GM19372 (cell line): ENCODE measurements around the gene IGFBP7.

Experiments used
- ATAC-seq: cut with Tn5 transposase; IDR thresholded peaks from one replicate; pipeline ENCODE4 v1.9.1; 2021; ENCODE audit warnings: mild to moderate bottlenecking, low read depth, moderate library complexity; ENCODE audit not compliant: unreplicated experiment

Gene IGFBP7

GRCh38 chr4:57109847-57110639, at the start of gene IGFBP7:
Gene IGFBP7, minus strand, starts transcription at chr4:57110385. Its CDS starts 34 bp downstream, at chr4:57110351.
- peak; percentile 49 for ATAC-seq

GRCh38 chr4:57159866-57160265, 49.7 kb upstream of the IGFBP7 start:
- no peak for ATAC-seq

GRCh38 chr4:57158762-57159161, 48.6 kb upstream of the IGFBP7 start:
- no peak for ATAC-seq

GRCh38 chr4:57158221-57158620, 48.0 kb upstream of the IGFBP7 start:
- ATAC-seq, result no peak

- ATAC-seq, result no peak
These were observed 47.5 kb upstream of the IGFBP7 start for GRCh38 chr4:57157596-57158137.

GRCh38 chr4:57156242-57156990, 46.2 kb upstream of the IGFBP7 start:
- no peak for ATAC-seq

- ATAC-seq, result no peak
These were observed 44.7 kb upstream of the IGFBP7 start for GRCh38 chr4:57154926-57155325.

- ATAC-seq, result no peak
These were observed 44.0 kb upstream of the IGFBP7 start for GRCh38 chr4:57154191-57154590.

GRCh38 chr4:57153207-57153606, 43.0 kb upstream of the IGFBP7 start:
- ATAC-seq, result no peak

- ATAC-seq, result no peak
These were observed 41.3 kb upstream of the IGFBP7 start for GRCh38 chr4:57151481-57151880.

- no peak for ATAC-seq
These were observed 39.6 kb upstream of the IGFBP7 start for GRCh38 chr4:57149833-57150232.

GRCh38 chr4:57148831-57149505, 38.8 kb upstream of the IGFBP7 start:
- ATAC-seq, result no peak

- no peak for ATAC-seq
These were observed 38.0 kb upstream of the IGFBP7 start for GRCh38 chr4:57148177-57148576.

GRCh38 chr4:57147335-57148060, 37.3 kb upstream of the IGFBP7 start:
- ATAC-seq, result no peak

GRCh38 chr4:57146444-57146843, 36.3 kb upstream of the IGFBP7 start:
- ATAC-seq, result no peak

- ATAC-seq, result no peak
These were observed 34.3 kb upstream of the IGFBP7 start for GRCh38 chr4:57144466-57144865.

- no peak for ATAC-seq
These were observed 29.6 kb upstream of the IGFBP7 start for GRCh38 chr4:57139783-57140182.

- no peak for ATAC-seq
These were observed 27.1 kb upstream of the IGFBP7 start for GRCh38 chr4:57137261-57137660.

- no peak for ATAC-seq
These were observed 26.1 kb upstream of the IGFBP7 start for GRCh38 chr4:57136281-57136680.

- no peak for ATAC-seq
These were observed 22.6 kb upstream of the IGFBP7 start for GRCh38 chr4:57132743-57133137.
